LNCaP clone FGC (cell line): ENCODE results near the gene NTPCR.

Experiments used
- DNase-seq: peaks from one replicate; pipeline ENCODE4 v3.0.0-alpha.2; 2011; ENCODE audit warnings: low read depth
- H3K4me3 ChIP-seq: 2 replicates; pipeline ENCODE4 v1.5.1; 2011; ENCODE audit warnings: mild to moderate bottlenecking, low read depth, low read length, control low read depth
- TF ChIP-seq, protein P1 (sequence below): IDR thresholded peaks from 2 replicates; pipeline ENCODE4 v1.5.1; 2012; ENCODE audit warnings: mild to moderate bottlenecking; ENCODE audit not compliant: control insufficient read depth, insufficient read depth; ENCODE audit errors: extremely low read depth

The NTPCR gene

DNA sequence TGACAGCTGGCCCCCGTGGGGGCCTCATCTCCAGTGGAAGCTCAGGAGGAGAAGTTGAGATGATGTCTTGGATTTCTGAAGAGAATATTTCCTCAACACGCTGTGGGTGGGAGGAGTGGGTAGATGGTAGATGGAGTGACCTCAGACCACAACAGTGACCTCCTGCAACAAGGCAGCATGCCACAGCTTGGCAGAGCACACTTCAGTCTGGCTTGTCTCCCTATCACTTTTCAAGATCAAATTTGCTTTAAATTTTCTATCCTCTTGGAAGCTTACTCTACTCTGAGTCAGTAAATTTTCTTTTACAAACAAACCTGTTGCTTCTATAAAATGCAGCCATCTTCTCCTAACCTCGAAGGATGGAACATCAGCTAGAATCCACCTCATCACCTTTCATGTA, 59.7 kb downstream of the NTPCR start:
- TF ChIP-seq, protein P1, sequence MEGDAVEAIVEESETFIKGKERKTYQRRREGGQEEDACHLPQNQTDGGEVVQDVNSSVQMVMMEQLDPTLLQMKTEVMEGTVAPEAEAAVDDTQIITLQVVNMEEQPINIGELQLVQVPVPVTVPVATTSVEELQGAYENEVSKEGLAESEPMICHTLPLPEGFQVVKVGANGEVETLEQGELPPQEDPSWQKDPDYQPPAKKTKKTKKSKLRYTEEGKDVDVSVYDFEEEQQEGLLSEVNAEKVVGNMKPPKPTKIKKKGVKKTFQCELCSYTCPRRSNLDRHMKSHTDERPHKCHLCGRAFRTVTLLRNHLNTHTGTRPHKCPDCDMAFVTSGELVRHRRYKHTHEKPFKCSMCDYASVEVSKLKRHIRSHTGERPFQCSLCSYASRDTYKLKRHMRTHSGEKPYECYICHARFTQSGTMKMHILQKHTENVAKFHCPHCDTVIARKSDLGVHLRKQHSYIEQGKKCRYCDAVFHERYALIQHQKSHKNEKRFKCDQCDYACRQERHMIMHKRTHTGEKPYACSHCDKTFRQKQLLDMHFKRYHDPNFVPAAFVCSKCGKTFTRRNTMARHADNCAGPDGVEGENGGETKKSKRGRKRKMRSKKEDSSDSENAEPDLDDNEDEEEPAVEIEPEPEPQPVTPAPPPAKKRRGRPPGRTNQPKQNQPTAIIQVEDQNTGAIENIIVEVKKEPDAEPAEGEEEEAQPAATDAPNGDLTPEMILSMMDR = no peak
- H3K4me3 ChIP-seq = no peak overlapping the region
- DNase-seq = peak; percentile 50

DNA sequence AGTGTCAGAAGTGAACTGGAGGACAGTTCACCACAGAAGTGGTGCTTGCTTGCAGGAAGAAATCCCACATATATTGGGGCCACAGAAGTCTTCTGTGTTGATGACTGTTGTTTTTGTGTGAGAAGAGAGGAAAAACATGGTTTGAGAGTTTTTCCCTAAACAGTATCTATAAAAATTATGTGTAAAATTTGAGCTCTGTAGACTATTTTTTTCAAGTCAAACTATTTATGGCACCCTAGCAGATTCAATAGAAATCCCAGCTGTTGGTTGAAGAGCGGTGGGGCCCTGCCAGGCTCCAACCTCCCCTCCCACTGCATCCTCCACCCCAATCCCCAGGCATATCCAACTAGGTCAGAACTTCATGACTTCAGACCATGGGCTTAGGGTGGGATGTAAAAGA, 61.6 kb downstream of the NTPCR start:
- no peak overlapping the region for H3K4me3 ChIP-seq
- DNase-seq = no peak
- TF ChIP-seq, protein P1 = no peak

DNA sequence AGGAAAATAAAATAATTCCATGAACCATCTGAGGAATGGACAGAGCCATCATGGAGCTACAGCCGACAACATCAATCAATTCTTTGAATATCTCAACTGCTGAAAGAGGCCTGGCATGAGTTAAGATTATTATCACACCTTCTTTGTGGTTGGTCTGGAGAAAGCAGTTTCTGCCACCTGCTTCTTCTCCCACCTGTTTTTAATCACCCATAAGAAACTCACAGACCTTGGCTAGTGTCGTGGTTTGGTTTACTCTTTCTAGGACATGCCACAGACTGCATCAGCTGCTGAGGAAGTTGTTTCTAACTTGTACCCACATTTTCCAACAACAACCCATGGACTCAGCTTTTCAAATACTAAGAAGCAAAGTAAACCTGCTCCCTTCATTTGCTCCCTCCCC, 65.6 kb downstream of the NTPCR start:
- H3K4me3 ChIP-seq = no peak overlapping the region
- no peak for DNase-seq
- TF ChIP-seq, protein P1 = no peak

DNA sequence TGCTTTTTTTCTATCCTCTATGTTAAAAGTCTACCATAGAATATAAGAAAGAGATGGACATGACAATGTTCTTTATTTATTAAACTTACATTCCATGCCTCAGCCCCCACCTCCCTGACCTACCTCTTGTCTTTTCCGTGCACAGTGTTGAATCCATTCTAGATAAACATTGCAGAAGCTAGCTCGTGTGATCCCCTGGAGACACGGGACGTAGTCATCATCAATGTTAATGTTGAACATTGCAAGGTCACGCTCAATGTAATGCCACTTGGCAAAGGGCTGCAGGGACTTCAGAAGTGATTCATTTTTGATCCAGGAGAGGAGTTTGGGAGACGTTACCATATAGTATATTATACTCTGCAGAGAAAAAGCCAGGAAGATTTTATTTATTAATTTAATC, 66.4 kb downstream of the NTPCR start:
- no peak for DNase-seq
- TF ChIP-seq, protein P1 = no peak
- no peak overlapping the region for H3K4me3 ChIP-seq

DNA sequence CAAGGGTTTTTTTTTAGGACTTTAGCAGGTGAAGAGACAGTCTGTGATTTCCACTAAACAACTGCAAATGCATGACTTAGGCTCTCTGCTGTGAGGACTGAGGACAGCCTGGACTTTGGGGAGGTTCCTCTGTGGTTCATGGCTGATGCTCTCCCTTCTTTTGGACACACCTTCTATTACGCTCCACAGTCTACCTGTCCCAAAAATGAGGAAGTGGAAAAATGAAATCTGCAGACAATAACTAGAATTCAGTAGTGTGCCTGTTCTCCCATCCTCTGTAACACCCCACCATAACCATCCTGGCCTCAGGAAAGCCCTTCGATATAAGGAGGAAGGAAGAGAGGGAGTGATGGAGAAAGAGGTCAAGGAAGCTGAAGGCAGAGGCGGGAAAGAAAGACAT, 68.7 kb downstream of the NTPCR start:
- TF ChIP-seq, protein P1 = no peak
- no peak overlapping the region for H3K4me3 ChIP-seq

DNA sequence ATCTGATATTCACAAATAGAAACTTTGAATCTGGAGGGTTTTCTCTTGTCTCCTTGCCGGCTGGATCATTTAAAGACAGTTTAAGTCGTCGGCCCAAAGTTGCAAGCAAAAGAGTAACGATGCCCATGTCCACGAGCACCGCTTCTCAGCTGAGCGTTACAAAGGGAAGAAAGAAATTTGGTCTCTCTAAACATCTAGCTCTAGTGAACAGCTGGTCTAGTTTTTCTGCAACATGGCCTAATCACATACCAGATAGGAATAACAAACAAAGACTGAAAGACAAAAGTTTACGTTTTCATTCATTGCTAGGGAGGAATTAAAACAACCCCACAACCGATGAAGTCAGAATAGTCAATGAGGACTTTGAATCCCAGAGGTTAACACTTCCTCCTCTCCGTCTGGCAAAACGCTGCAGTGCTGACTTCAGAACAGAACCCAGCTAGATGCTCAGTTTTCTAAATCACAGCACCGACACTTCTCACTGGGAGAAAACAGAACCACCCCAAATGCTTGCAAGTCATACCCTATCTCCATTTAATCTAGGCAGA, 69.4 kb downstream of the NTPCR start:
- TF ChIP-seq, protein P1 = no peak
- no peak overlapping the region for H3K4me3 ChIP-seq
- DNase-seq = no peak

More for the DNA sequence above, 68.7 kb downstream of the NTPCR start:
- DNase-seq = no peak

DNA sequence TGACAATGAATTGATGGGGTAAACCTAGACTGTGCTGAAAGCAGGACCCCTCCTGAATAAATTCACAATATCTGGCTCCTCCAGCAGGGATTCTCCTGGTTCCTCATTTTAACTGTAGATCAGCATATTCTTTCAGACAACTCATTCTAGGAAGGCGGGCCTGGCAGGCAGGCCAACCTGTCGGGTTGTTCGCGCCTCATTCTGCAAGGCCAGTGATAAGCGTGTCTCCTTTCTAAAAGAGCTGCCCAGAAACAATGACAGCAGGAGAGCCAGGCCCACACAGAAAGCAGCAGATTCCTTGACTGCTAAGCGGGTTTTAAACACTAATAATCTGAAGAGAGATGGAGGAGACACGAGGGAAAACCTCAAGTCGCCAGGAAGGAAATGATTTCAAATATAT, 70.0 kb downstream of the NTPCR start:
- TF ChIP-seq, protein P1 = no peak
- DNase-seq = no peak
- H3K4me3 ChIP-seq = no peak overlapping the region
